Glutamatergic neuron (in vitro differentiated cells): ENCODE results near the gene CDK3. TPM values are rescaled to one million over a fixed set of nuclear protein-coding genes. Genes with fewer than 3 reads are reported as not detected.
A peak's percentile ranks its signal among the peaks of the same experiment; 100 is the strongest.

Experiments
- DNase-seq: peaks from one replicate; pipeline ENCODE4 v3.0.0; 2022
- H3K27ac Mint-ChIP-seq: one replicate; pipeline ENCODE4 v1.8.0; 2020; ENCODE audit warnings: mild to moderate bottlenecking, mixed read lengths, inconsistent platforms; ENCODE audit not compliant: unreplicated experiment
- H3K27me3 Mint-ChIP-seq: one replicate; pipeline ENCODE4 v1.8.0; 2020; ENCODE audit warnings: mild to moderate bottlenecking, moderate library complexity, mixed read lengths, inconsistent platforms; ENCODE audit not compliant: unreplicated experiment
- H3K36me3 Mint-ChIP-seq: one replicate; pipeline ENCODE4 v1.8.0; 2020; ENCODE audit warnings: mild to moderate bottlenecking, mixed read lengths, inconsistent platforms; ENCODE audit not compliant: unreplicated experiment
- H3K4me1 Mint-ChIP-seq: one replicate; pipeline ENCODE4 v1.8.0; 2020; ENCODE audit warnings: mild to moderate bottlenecking, low read depth, mixed read lengths, inconsistent platforms; ENCODE audit not compliant: unreplicated experiment
- H3K4me3 Mint-ChIP-seq: one replicate; pipeline ENCODE4 v1.8.0; 2020; ENCODE audit warnings: mild to moderate bottlenecking, mixed read lengths, inconsistent platforms; ENCODE audit not compliant: unreplicated experiment
- H3K9me3 Mint-ChIP-seq: one replicate; pipeline ENCODE4 v1.8.0; 2020; ENCODE audit warnings: mild to moderate bottlenecking, moderate library complexity, mixed read lengths, inconsistent platforms; ENCODE audit not compliant: unreplicated experiment
- total RNA-seq: library from RNA; stranded (reverse); fragmentation: NEBNext Ultra II Directional; extraction: Animal tissue kit (Norgen Biotek cat#: 25700); gene quantifications from one replicate; pipeline ENCODE4 v1.2.1, GENCODE V29; 2021; ENCODE audit not compliant: unreplicated experiment
- TF ChIP-seq, protein P1 (sequence below): fragments of 200-600 bp; sonication (generic); IDR thresholded peaks from one replicate; pipeline ENCODE4 v1.5.0; 2021; ENCODE audit not compliant: partially characterized antibody, unreplicated experiment

CDK3 gene
- total RNA-seq, 1 donor from 2014 or later, result 7.1 TPM

DNA sequence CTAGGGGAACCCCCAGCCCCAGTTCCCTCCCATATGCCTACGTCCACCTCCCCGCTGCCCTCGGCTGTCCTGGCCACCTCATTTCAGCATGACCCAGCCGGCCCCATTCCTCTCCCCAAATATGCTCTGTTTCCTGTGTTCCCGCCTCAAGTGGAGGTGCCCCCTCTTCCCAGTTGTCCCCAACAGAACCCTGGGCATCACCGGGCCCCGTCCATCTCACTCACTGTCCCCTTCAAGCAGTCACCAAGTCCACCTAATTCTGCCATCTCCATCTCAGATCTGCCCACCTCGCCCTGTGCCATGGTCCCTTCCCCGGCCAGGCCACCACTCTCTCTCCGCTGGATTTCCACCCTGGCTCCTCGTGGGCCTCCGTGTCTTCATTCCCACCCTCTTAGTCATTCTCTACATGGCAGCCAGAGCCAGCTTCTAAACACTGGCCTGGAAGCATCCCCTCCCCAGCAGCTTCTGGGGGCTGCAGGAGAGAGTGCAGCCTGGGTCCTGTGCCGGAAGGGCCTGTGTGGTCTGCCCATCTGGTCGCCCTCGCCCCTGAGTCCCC is 12.8 kb downstream of the CDK3 start:
- TF ChIP-seq, protein P1, sequence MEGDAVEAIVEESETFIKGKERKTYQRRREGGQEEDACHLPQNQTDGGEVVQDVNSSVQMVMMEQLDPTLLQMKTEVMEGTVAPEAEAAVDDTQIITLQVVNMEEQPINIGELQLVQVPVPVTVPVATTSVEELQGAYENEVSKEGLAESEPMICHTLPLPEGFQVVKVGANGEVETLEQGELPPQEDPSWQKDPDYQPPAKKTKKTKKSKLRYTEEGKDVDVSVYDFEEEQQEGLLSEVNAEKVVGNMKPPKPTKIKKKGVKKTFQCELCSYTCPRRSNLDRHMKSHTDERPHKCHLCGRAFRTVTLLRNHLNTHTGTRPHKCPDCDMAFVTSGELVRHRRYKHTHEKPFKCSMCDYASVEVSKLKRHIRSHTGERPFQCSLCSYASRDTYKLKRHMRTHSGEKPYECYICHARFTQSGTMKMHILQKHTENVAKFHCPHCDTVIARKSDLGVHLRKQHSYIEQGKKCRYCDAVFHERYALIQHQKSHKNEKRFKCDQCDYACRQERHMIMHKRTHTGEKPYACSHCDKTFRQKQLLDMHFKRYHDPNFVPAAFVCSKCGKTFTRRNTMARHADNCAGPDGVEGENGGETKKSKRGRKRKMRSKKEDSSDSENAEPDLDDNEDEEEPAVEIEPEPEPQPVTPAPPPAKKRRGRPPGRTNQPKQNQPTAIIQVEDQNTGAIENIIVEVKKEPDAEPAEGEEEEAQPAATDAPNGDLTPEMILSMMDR, result no peak
- Mint-ChIP-seq H3K9me3 (peaks cover 9% of the 10 kb centered on the region), H3K4me3 (no peak overlapping the region), H3K36me3 (peaks cover 9% of the 10 kb centered on the region), H3K4me1 (no peaks in the 10 kb centered on the region), H3K27ac (no peak overlapping the region), H3K27me3 (peaks cover 9% of the 10 kb centered on the region)
- no peak for DNase-seq

DNA sequence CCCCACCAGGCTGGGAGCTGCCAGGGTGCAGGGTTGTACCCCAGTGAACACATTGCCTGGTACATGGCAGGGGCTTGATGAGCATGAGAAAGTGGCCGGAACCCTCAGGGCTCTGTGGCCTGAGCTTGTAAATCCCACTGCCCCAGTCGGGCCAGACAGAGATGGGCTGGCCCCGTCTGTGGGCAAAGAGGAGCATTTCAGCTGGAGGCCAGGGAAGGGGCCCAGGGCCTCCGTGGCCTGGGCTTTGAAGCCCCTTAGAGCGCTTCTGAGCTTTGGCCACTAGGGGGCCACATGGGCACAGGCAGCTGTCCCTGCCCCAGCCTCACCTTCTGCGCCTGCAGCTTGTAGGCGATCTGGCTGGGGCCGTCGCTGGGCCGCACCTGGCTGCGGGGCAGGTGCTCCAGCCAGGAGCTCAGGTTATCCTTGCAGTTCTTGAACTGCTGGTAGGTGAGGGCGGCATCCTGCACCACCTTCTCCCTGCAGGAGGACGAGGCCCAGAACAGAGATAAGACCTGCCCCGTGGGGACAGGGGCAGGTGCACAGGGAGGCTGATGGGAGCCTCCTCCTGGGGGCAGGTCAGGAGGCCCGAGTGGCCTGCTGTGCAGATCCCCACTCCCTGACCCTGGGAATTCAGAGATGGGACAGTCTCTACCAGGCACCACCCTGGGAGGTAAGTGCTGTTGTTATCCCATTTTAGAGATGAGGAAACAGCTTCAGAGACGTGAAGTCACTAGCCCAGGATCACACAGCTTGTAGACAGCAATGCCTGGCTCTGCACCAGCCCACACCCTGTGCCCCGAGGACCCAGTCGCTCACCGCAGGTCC is 13.7 kb downstream of the CDK3 start:
- Mint-ChIP-seq H3K4me3 (no peak overlapping the region), H3K27me3 (peaks cover 8% of the 10 kb centered on the region), H3K9me3 (peaks cover 6% of the 10 kb centered on the region), H3K4me1 (no peaks in the 10 kb centered on the region), H3K27ac (no peak overlapping the region), H3K36me3 (peaks cover 7% of the 10 kb centered on the region)
- TF ChIP-seq, protein P1, result peak; percentile 99
- peak; percentile 86 for DNase-seq

DNA sequence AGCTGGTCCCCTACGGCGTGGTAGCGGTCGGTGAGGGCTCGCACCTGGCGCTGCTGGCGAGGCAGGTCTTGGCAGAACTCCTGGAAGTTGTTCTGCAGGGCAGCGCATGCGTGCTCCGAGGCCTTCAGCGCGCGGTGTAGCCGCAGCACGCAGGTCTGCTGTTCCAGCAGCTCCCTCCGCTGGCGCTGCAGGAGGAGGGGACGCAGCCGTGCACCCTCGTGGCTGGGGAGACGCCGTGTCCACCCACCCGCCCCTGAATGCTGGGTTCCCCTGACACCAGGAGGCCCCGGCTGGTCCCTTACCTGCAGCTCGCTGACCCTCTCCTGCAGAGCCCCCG is 14.2 kb downstream of the CDK3 start:
- Mint-ChIP-seq H3K4me1 (no peaks in the 10 kb centered on the region), H3K27ac (no peak overlapping the region), H3K4me3 (no peak overlapping the region), H3K27me3 (peaks cover 4% of the 10 kb centered on the region), H3K9me3 (peaks cover 4% of the 10 kb centered on the region), H3K36me3 (peaks cover 1% of the 10 kb centered on the region)
- TF ChIP-seq, protein P1, result no peak
- DNase-seq, result no peak

DNA sequence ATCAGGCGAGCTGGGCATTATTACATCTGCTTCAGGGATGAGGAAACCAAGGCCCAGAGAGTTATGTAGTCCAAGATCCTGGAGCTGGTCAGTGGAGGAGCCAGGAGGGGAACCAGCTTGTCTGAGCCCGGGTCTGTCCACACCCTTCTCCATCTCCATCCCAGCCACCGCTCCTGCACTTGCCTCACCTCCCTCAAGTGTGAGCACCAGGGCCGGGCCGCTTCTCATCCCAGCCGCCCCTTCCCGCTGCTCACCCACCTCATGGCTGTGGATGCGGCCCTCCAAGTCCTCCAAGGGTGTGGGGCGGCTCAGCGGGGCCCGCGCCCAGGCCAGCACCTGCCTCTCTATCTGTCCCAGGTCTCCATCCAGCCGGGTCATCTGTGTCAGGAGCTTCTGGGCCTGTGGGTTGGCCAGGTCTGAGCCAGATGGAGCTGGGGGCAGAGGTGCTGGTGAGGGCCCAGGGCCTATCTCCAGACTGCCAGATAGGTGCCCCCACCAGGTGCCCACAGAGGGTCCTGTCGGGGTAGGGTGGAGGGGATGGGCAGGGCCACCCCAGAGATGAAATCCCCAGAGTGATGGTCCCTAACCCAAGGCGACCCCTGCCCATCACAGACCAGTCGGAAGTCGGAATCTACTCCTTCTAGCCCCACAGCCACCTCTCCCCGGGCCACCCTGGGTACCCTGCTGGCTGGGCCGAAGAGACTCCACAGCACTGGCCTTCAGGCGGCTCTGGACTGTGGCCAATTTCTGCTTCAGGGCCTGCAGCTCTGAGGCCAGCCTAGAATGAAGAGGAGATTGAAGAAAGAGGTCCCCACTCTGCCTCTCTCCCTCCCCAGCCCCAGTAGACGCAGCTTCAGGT is 17.1 kb downstream of the CDK3 start:
- DNase-seq, result no peak
- Mint-ChIP-seq H3K9me3 (peaks cover 4% of the 10 kb centered on the region), H3K27me3 (peaks cover 4% of the 10 kb centered on the region), H3K36me3 (no peaks in the 10 kb centered on the region), H3K27ac (no peak overlapping the region), H3K4me1 (no peaks in the 10 kb centered on the region), H3K4me3 (no peak overlapping the region)
- TF ChIP-seq, protein P1, result no peak

DNA sequence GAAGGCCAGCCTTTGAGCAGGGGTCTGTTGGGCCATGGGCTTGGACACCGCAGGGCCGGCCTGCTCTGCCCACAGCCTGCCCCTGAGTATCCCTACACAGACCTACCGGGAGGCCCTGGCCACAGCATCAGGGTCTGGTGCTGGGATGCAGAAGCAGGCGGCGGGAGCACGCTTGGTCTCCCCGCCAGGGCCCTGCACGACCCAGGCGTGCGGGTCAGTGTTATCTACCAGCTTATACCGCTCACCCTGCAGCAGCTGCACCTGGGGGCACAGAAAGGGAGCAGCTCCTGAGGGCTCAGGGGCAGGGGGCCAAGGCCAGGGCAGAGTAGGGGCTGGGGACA is 17.7 kb downstream of the CDK3 start:
- TF ChIP-seq, protein P1, result no peak
- Mint-ChIP-seq H3K36me3 (no peaks in the 10 kb centered on the region), H3K27ac (no peak overlapping the region), H3K27me3 (peaks cover 7% of the 10 kb centered on the region), H3K4me3 (no peak overlapping the region), H3K9me3 (peaks cover 4% of the 10 kb centered on the region), H3K4me1 (no peaks in the 10 kb centered on the region)
- DNase-seq, result no peak
